WTC11 (cell line): ENCODE results near the gene ABHD12. TPM values are rescaled to one million over a fixed set of nuclear protein-coding genes. Genes with fewer than 3 reads are reported as not detected.

Experiments
- ATAC-seq: fragments of 200-7000 bp; cut with Tn5 transposase; 2 replicates; pipeline ENCODE4 v1.10.0; 2021; ENCODE audit warnings: mild to moderate bottlenecking, moderate library complexity
- CTCF ChIA-PET: fragments of 300-600 bp; sonication (Branson Sonifier 250); formaldehyde crosslinking; loops from one replicate; lab custom pipeline; 2021; ENCODE audit warnings: antibody characterized with exemption; lab: Charles Lee
- POLR2A ChIA-PET: fragments of 350-600 bp; sonication (Branson Sonifier 250); formaldehyde crosslinking; loops from one replicate; lab custom pipeline; 2021; ENCODE audit warnings: antibody characterized with exemption; lab: Charles Lee
- DNase-seq: peaks from one replicate; pipeline ENCODE4 v3.0.0; 2021; ENCODE audit warnings: low spot score
- H3K27ac Mint-ChIP-seq: 2 replicates; pipeline ENCODE4 v1.8.0; 2021; ENCODE audit warnings: mixed read lengths
- H3K27me3 Mint-ChIP-seq: 2 replicates; pipeline ENCODE4 v1.8.0; 2021; ENCODE audit warnings: low read depth, mild to moderate bottlenecking, moderate library complexity, mixed read lengths
- H3K36me3 Mint-ChIP-seq: 2 replicates; pipeline ENCODE4 v1.8.0; 2021; ENCODE audit warnings: mixed read lengths
- H3K4me1 Mint-ChIP-seq: 2 replicates; pipeline ENCODE4 v1.8.0; 2022; ENCODE audit warnings: mixed read lengths
- H3K4me3 Mint-ChIP-seq: 2 replicates; pipeline ENCODE4 v1.8.0; 2021; ENCODE audit warnings: mild to moderate bottlenecking, moderate library complexity, mixed read lengths
- H3K9me3 Mint-ChIP-seq: 2 replicates; pipeline ENCODE4 v1.8.0; 2021; ENCODE audit warnings: mixed read lengths
- ATF6 ChIP-seq: sonication (generic); formaldehyde crosslinking; IDR thresholded peaks from 2 replicates; pipeline ENCODE4 v1.8.1; 2023; ENCODE audit warnings: mild to moderate bottlenecking, missing genetic modification reagents
- CREB1 ChIP-seq: sonication (generic); formaldehyde crosslinking; IDR thresholded peaks from 2 replicates; pipeline ENCODE4 v1.8.0; 2023; ENCODE audit warnings: mild to moderate bottlenecking, missing genetic modification reagents
- CREM ChIP-seq: sonication (generic); formaldehyde crosslinking; IDR thresholded peaks from 2 replicates; pipeline ENCODE4 v1.8.1; 2022; ENCODE audit warnings: mild to moderate bottlenecking, missing genetic modification reagents, moderate library complexity
- E2F1 ChIP-seq: sonication (generic); formaldehyde crosslinking; IDR thresholded peaks from 2 replicates; pipeline ENCODE4 v1.8.0; 2022; ENCODE audit warnings: mild to moderate bottlenecking, missing genetic modification reagents
- EMX1 ChIP-seq: fragments of 250-450 bp; sonication (Bioruptor Pico); IDR thresholded peaks from 2 replicates; pipeline ENCODE4 v1.8.0; 2021; ENCODE audit warnings: mild to moderate bottlenecking
- FOXJ3 ChIP-seq: sonication (generic); formaldehyde crosslinking; IDR thresholded peaks from 2 replicates; pipeline ENCODE4 v1.9.0; 2021; ENCODE audit warnings: missing genetic modification reagents, mild to moderate bottlenecking, borderline replicate concordance
- FOXK1 ChIP-seq: sonication (generic); formaldehyde crosslinking; IDR thresholded peaks from 2 replicates; pipeline ENCODE4 v1.8.0; 2022; ENCODE audit warnings: mild to moderate bottlenecking, moderate library complexity, missing genetic modification reagents
- GRHL2 ChIP-seq: fragments of 250-450 bp; sonication (Bioruptor Pico); IDR thresholded peaks from 2 replicates; pipeline ENCODE4 v1.8.0; 2022; ENCODE audit warnings: mild to moderate bottlenecking, moderate library complexity; ENCODE audit not compliant: insufficient replicate concordance, severe bottlenecking
- HMGA2 ChIP-seq: fragments of 250-450 bp; sonication (Bioruptor Pico); IDR thresholded peaks from 2 replicates; pipeline ENCODE4 v1.4.0; 2021; ENCODE audit warnings: mild to moderate bottlenecking, moderate library complexity
- MYBL2 ChIP-seq: sonication (generic); formaldehyde crosslinking; IDR thresholded peaks from 2 replicates; pipeline ENCODE4 v1.8.1; 2023; ENCODE audit warnings: mild to moderate bottlenecking, moderate library complexity, missing genetic modification reagents
- PRRX2 ChIP-seq: fragments of 250-450 bp; sonication (Bioruptor Pico); IDR thresholded peaks from 2 replicates; pipeline ENCODE4 v1.8.0; 2021; ENCODE audit warnings: mild to moderate bottlenecking
- SOX15 ChIP-seq: fragments of 250-450 bp; sonication (Bioruptor Pico); IDR thresholded peaks from 2 replicates; pipeline ENCODE4 v1.9.0; 2021; ENCODE audit warnings: mild to moderate bottlenecking
- USF1 ChIP-seq: sonication (generic); formaldehyde crosslinking; IDR thresholded peaks from 2 replicates; pipeline ENCODE4 v1.8.0; 2022; ENCODE audit warnings: mild to moderate bottlenecking, missing genetic modification reagents
- ZBTB43 ChIP-seq: sonication (generic); formaldehyde crosslinking; IDR thresholded peaks from 2 replicates; pipeline ENCODE4 v1.8.1; 2023; ENCODE audit warnings: mild to moderate bottlenecking, missing genetic modification reagents
- ZNF121 ChIP-seq: sonication (generic); formaldehyde crosslinking; IDR thresholded peaks from 2 replicates; pipeline ENCODE4 v1.8.0; 2023; ENCODE audit warnings: missing genetic modification reagents
- ZNF281 ChIP-seq: sonication (generic); formaldehyde crosslinking; IDR thresholded peaks from 2 replicates; pipeline ENCODE4 v1.8.0; 2023; ENCODE audit warnings: mild to moderate bottlenecking, missing genetic modification reagents
- ZNF512 ChIP-seq: sonication (generic); formaldehyde crosslinking; IDR thresholded peaks from 2 replicates; pipeline ENCODE4 v1.8.1; 2022; ENCODE audit warnings: missing genetic modification reagents, borderline replicate concordance
- ZNF532 ChIP-seq: fragments of 250-450 bp; sonication (Bioruptor Pico); IDR thresholded peaks from 2 replicates; pipeline ENCODE4 v1.9.0; 2021; ENCODE audit warnings: mild to moderate bottlenecking, borderline replicate concordance
- total RNA-seq: library from RNA; stranded (reverse); gene quantifications from 3 replicates; pipeline ENCODE4 v1.2.3, GENCODE V29; 2021

The ABHD12 gene
- total RNA-seq, 1 experiment from 2014 or later, result 63.1 TPM

- TF ChIP-seq ATF6 (CRISPR knock-in tag) (no peak), CREM (CRISPR knock-in tag) (no peak)
Observed at GRCh38 chr20:25254571-25254970, 136.1 kb downstream of the ABHD12 start (continued).

GRCh38 chr20:25253606-25254275, 136.9 kb downstream of the ABHD12 start:
- ChIA-PET CTCF (interaction anchor here (1.6 kb wide), 1 partner anchor 145 kb away, joined by 7 read pairs; no protein-coding TSS in a partner anchor), POLR2A (no interaction called here)
- Mint-ChIP-seq H3K4me1 (peaks cover 25% of the 10 kb centered on the region), H3K4me3 (no peak overlapping the region), H3K27me3 (no peaks in the 10 kb centered on the region), H3K36me3 (peaks cover 9% of the 10 kb centered on the region; the same call in 1 of the 2 replicates), H3K27ac (no peak overlapping the region), H3K9me3 (no peaks in the 10 kb centered on the region)
- DNase-seq (no peak), ATAC-seq (no peak)
- TF ChIP-seq FOXJ3 (CRISPR knock-in tag) (no peak), E2F1 (CRISPR knock-in tag) (no peak), ZBTB43 (CRISPR knock-in tag) (no peak), HMGA2 (CRISPR knock-in tag) (no peak), CREB1 (CRISPR knock-in tag) (no peak), MYBL2 (CRISPR knock-in tag) (no peak), USF1 (CRISPR knock-in tag) (no peak), ZNF121 (CRISPR knock-in tag) (no peak), ZNF532 (CRISPR knock-in tag) (no peak), SOX15 (CRISPR knock-in tag) (no peak), GRHL2 (no peak), ZNF281 (no peak), PRRX2 (CRISPR knock-in tag) (no peak), ZNF512 (no peak), FOXK1 (CRISPR knock-in tag) (no peak), EMX1 (CRISPR knock-in tag) (no peak)
